Spleen (tissue), 11 donors: ENCODE results near the gene ADGRE1. TPM values are rescaled to one million over a fixed set of nuclear protein-coding genes. Genes with fewer than 3 reads are reported as not detected.

Source experiments
- DNase-seq: peaks from one replicate; pipeline ENCODE4 v3.0.0-alpha.2; 2020
- H3K27ac ChIP-seq, 8 donors: fragments of 200-600 bp; sonication (generic) in 7 of 8; 1 replicate in 4 of 8; 2 replicates in 4 of 8; pipeline versions ENCODE4 v1.5.0 to v1.8.0; 2016 to 2021; ENCODE audit warnings: inconsistent platforms in 4 of 8, mild to moderate bottlenecking in 4 of 8, moderate library complexity in 1 of 8
- H3K27me3 ChIP-seq, 7 donors: fragments of 200-600 bp; sonication (generic) in 6 of 7; replicated peaks in 1 of 7; 1 replicate in 4 of 7; 2 replicates in 3 of 7; pipeline versions ENCODE4 v1.5.0 to v1.8.0; 2016 to 2021; ENCODE audit warnings: inconsistent platforms in 3 of 7, mild to moderate bottlenecking in 1 of 7
- H3K36me3 ChIP-seq, 6 donors: fragments of 200-600 bp; sonication (generic) in 5 of 6; 1 replicate in 4 of 6; 2 replicates in 2 of 6; pipeline versions ENCODE4 v1.5.0 to v1.8.0; 2016 to 2021; ENCODE audit warnings: inconsistent platforms in 2 of 6
- H3K4me1 ChIP-seq, 6 donors: fragments of 200-600 bp; sonication (generic) in 5 of 6; 1 replicate in 3 of 6; 2 replicates in 3 of 6; pipeline versions ENCODE4 v1.5.0 to v1.8.0; 2016 to 2021; ENCODE audit warnings: inconsistent platforms in 3 of 6
- H3K4me3 ChIP-seq, 8 donors: fragments of 200-600 bp; sonication (generic) in 7 of 8; 1 replicate in 4 of 8; 2 replicates in 4 of 8; pipeline versions ENCODE4 v1.5.0 to v1.8.0; 2016 to 2021; ENCODE audit warnings: inconsistent platforms in 4 of 8, mild to moderate bottlenecking in 4 of 8, moderate library complexity in 2 of 8
- H3K9me3 ChIP-seq, 8 donors: fragments of 200-600 bp; sonication (generic) in 7 of 8; 1 replicate in 4 of 8; 2 replicates in 4 of 8; pipeline versions ENCODE4 v1.5.0 to v1.8.0; 2016 to 2021; ENCODE audit warnings: inconsistent platforms in 4 of 8
- POLR2A ChIP-seq, 3 donors: fragments of 450-650 bp; IDR thresholded peaks; one replicate each; pipeline ENCODE4 v1.5.1; 2017; ENCODE audit warnings: antibody characterized with exemption in 3 of 3, mild to moderate bottlenecking in 1 of 3
- POLR2AphosphoS5 ChIP-seq, 3 donors: sonication (generic); formaldehyde crosslinking; IDR thresholded peaks; one replicate each; pipeline ENCODE4 v1.5.1; 2017; ENCODE audit warnings: antibody characterized with exemption in 3 of 3
- WGBS, 5 donors: extraction: QIAGEN DNeasy Blood & Tissue Kit in 3 of 5; methylation state at CpG; one replicate each; pipeline versions ENCODE4 v1.1.5 to v1.1.7; 2013 to 2018; 5-methylcytosine and 5-hydroxymethylcytosine counted together
- intact Hi-C: fragments of 100-400 bp; cut with DNase I; formaldehyde crosslinking; loops from one replicate; pipeline ENCODE4 v1.15.0; 2023; ENCODE audit warnings: low total_unique reads
- polyA plus RNA-seq, 3 donors: library from polyadenylated mRNA; stranded (reverse); fragments of 200-250 nt; gene quantifications; one replicate each; pipeline ENCODE4 v1.2.1, GENCODE V29; 2013
- total RNA-seq, 7 donors: library from RNA; depleted of rRNA in 3 of 7; stranded (reverse); fragments of >200 nt in 3 of 7; fragmentation: NEBNext Ultra II Directional in 4 of 7; extraction: Animal tissue kit (Norgen Biotek cat#: 25700) in 4 of 7; gene quantifications; one replicate each; pipeline versions ENCODE4 v1.1.0 to v1.2.1, GENCODE V29; 2016 to 2021
- TF ChIP-seq, protein P1 (sequence below), 11 experiments: fragments of 200-600 bp in 7 of 11; fragments of 450-650 bp in 4 of 11; sonication (generic) in 4 of 11; IDR thresholded peaks in 8 of 11; conservative IDR thresholded peaks in 3 of 11; 1 replicate in 7 of 11; 2 replicates in 4 of 11; pipeline versions ENCODE4 v1.4.0 to v1.8.0; 2016 to 2021; ENCODE audit warnings: antibody characterized with exemption in 11 of 11, inconsistent platforms in 4 of 11, mild to moderate bottlenecking in 1 of 11
- donor health status: healthy with polysubstance abuse.
- donor health status: DM: no; HTN: no; CAD: no; lungs with moderate emphysema.
- donor health status: DM: no; HTN: no; CAD: no.
- donor health status: Bipolar disorder and iron deficiency.
- donor health status: healthy.
- donor health status: DM: no; HTN: no; CAD: no.
- donor health status: DM: yes; HTN: yes; CAD: no.

ADGRE1 gene
- total and polyA plus RNA-seq, 10 donors = 2.3 to 65.2 (median 22.5) TPM

GRCh38 chr19:6888967-6889366 is 1.6 kb downstream of the ADGRE1 start:
- DNase-seq = no peak
- 91 to 94% (median 92%) methylated on average over 2 of the region's 2 CpGs for WGBS, 5 donors
- Histone ChIP-seq H3K9me3 (peaks cover 0 to 18% (median 9%) of the 10 kb centered on the region in 8 donors), H3K27ac (no peak overlapping the region), H3K27me3 (no peaks in the 10 kb centered on the region), H3K36me3 (no peaks in the 10 kb centered on the region), H3K4me1 (peaks cover 0 to 68% (median 25%) of the 10 kb centered on the region in 6 donors), H3K4me3 (peak overlapping the region in 1 of 8 donors; percentile 37)
- intact Hi-C loops = no loop called here
- no peak for TF ChIP-seq POLR2A (IDR thresholded peaks at IDR 0.05)
- TF ChIP-seq, protein P1, sequence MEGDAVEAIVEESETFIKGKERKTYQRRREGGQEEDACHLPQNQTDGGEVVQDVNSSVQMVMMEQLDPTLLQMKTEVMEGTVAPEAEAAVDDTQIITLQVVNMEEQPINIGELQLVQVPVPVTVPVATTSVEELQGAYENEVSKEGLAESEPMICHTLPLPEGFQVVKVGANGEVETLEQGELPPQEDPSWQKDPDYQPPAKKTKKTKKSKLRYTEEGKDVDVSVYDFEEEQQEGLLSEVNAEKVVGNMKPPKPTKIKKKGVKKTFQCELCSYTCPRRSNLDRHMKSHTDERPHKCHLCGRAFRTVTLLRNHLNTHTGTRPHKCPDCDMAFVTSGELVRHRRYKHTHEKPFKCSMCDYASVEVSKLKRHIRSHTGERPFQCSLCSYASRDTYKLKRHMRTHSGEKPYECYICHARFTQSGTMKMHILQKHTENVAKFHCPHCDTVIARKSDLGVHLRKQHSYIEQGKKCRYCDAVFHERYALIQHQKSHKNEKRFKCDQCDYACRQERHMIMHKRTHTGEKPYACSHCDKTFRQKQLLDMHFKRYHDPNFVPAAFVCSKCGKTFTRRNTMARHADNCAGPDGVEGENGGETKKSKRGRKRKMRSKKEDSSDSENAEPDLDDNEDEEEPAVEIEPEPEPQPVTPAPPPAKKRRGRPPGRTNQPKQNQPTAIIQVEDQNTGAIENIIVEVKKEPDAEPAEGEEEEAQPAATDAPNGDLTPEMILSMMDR (IDR thresholded peaks at IDR 0.05 in 8 of 11, conservative IDR thresholded peaks at IDR 0.05 in 3 of 11) = no peak
- TF ChIP-seq POLR2AphosphoS5 (IDR thresholded peaks at IDR 0.05) = no peak

DNA sequence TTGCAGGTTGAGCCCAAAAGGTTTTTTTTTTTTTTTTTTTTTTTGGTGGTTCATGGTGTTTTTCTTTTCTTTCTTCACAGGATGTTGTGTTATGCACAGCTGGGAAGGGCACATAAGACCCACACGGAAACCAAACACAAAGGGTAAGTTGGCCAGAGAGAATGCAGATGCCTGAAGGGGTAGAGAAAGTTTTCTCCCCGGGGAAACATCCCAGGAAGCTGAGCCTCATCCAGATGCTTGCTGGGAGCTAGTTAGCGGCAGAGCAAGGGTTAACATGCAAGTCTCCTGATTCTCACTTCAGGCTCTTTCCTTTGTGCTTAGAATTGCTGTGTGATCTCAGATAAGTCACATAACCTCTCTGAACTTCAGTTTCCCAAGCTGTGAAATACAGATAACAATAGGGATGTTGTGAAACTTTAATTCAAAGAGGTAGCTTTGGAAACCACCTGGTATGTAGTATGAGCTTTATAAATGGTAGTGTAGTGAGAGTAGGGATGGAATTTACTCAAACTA is 3.1 kb downstream of the ADGRE1 start:
- peaks cover 0 to 68% (median 25%) of the 10 kb centered on the region in 6 donors for H3K4me1 ChIP-seq
- no peaks in the 10 kb centered on the region for H3K36me3 ChIP-seq
- WGBS, 5 donors = 28 to 46% (median 29%) methylated on average over 3 of the region's 3 CpGs
- TF ChIP-seq POLR2AphosphoS5 (IDR thresholded peaks at IDR 0.05) (no peak), POLR2A (IDR thresholded peaks at IDR 0.05) (no peak)
- TF ChIP-seq, protein P1 (IDR thresholded peaks at IDR 0.05 in 8 of 11, conservative IDR thresholded peaks at IDR 0.05 in 3 of 11) = no peak
- H3K27ac ChIP-seq = peak overlapping the region in 6 of 8 donors; percentile 70 to 88 (median 77)
- intact Hi-C loops = no loop called here
- H3K27me3 ChIP-seq = no peaks in the 10 kb centered on the region
- DNase-seq = no peak
- no peak overlapping the region for H3K4me3 ChIP-seq
- H3K9me3 ChIP-seq = peaks cover 0 to 25% (median 12%) of the 10 kb centered on the region in 8 donors

- H3K27me3 ChIP-seq = no peaks in the 10 kb centered on the region
- no peaks in the 10 kb centered on the region for H3K36me3 ChIP-seq
- DNase-seq = no peak
- H3K4me1 ChIP-seq = peaks cover 0 to 67% (median 25%) of the 10 kb centered on the region in 6 donors
- 59 to 71% (median 61%) methylated on average over 8 of the region's 8 CpGs for WGBS, 5 donors
- no peak overlapping the region for H3K4me3 ChIP-seq
- peaks cover 0 to 29% (median 16%) of the 10 kb centered on the region in 8 donors for H3K9me3 ChIP-seq
- TF ChIP-seq POLR2AphosphoS5 (IDR thresholded peaks at IDR 0.05) = no peak
- TF ChIP-seq, protein P1 (IDR thresholded peaks at IDR 0.05 in 8 of 11, conservative IDR thresholded peaks at IDR 0.05 in 3 of 11) = no peak
- no peak for TF ChIP-seq POLR2A (IDR thresholded peaks at IDR 0.05)
- intact Hi-C loops = no loop called here
- H3K27ac ChIP-seq = peak overlapping the region in 7 of 8 donors; percentile 27 to 88 (median 75)
These were observed 3.6 kb downstream of the ADGRE1 start for GRCh38 chr19:6890938-6891337.

DNA sequence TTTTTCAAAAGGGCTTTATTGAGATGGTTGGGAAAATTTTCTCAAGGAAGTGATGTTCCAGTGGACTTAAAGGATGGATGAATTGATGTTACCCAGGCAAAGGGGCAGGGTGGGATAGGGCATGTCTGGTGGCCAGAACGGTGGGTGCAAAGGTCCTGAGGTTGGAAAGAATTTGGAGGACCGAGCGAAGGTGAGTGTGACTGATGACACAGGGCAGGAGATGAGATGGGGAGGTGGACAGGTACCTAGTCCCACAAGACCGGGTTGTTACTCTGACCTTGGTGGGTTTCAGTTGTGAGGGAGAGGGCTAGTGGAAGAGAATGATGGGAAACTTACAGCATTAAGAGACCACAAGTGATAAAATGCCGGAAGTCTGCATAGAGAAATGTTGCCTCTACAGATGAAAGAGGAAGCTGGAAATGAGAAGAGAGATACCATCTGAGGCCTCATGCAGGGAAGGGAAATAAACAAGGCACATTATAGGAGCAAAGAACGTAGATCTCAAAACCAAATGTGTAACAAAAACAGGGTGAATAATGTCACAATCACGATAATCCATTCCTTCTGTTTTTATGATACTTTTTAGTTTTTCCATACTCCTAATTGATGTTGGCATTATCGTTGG is 4.5 kb downstream of the ADGRE1 start:
- Histone ChIP-seq H3K4me3 (peak overlapping the region in 1 of 8 donors; percentile 40), H3K4me1 (peaks cover 0 to 58% (median 25%) of the 10 kb centered on the region in 6 donors), H3K27me3 (no peaks in the 10 kb centered on the region), H3K36me3 (peaks cover 0 to under 1% (median 0%) of the 10 kb centered on the region in 6 donors), H3K27ac (peak overlapping the region in 7 of 8 donors; percentile 24 to 88 (median 75)), H3K9me3 (peaks cover 0 to 39% (median 16%) of the 10 kb centered on the region in 8 donors)
- WGBS, 5 donors = 33 to 44% (median 34%) methylated on average over 8 of the region's 8 CpGs
- DNase-seq = no peak
- TF ChIP-seq POLR2AphosphoS5 (IDR thresholded peaks at IDR 0.05) (no peak), POLR2A (IDR thresholded peaks at IDR 0.05) (no peak)
- TF ChIP-seq, protein P1 (IDR thresholded peaks at IDR 0.05 in 8 of 11, conservative IDR thresholded peaks at IDR 0.05 in 3 of 11) = no peak
- intact Hi-C loops = no loop called here
